ENCODE measurements around the gene PLXNA2. TPM values are rescaled to one million over a fixed set of nuclear protein-coding genes. Genes with fewer than 3 reads are reported as not detected.
A peak's percentile ranks its signal among the peaks of the same experiment; 100 is the strongest.

The PLXNA2 gene
- total and polyA plus RNA-seq, 2 donors, result 1.9 to 5.6 TPM

GRCh38 chr1:208103597-208104513, 140.3 kb downstream of the PLXNA2 start:
- H3K27me3 ChIP-seq (ENCODE audit: control insufficient read depth in 2 of 2, insufficient read depth in 1 of 2, low read length in 1 of 2), result no peaks in the 10 kb centered on the region
- no peak for DNase-seq (ENCODE audit: low read depth in 6 of 9, low spot score in 9 of 9)
- H3K27ac ChIP-seq (ENCODE audit: low read depth in 1 of 2, low read length in 1 of 2), result no peak overlapping the region
- H3K9me3 ChIP-seq (ENCODE audit: control insufficient read depth in 2 of 2, insufficient read depth in 1 of 2, low read length in 1 of 2), result peaks cover 0 to 3% of the 10 kb centered on the region in 2 donors
- H3K4me3 ChIP-seq (ENCODE audit: low read length in 2 of 2), result no peak overlapping the region
- H3K36me3 ChIP-seq (ENCODE audit: control insufficient read depth in 2 of 2, insufficient read depth in 2 of 2, low read length in 1 of 2), result no peaks in the 10 kb centered on the region
- WGBS, result 97% methylated on average over 7 of the region's 7 CpGs
- peaks cover 6 to 40% of the 10 kb centered on the region in 2 donors for H3K4me1 ChIP-seq (ENCODE audit: control insufficient read depth in 2 of 2, insufficient read depth in 2 of 2, low read length in 2 of 2)

GRCh38 chr1:208101661-208102431, 142.3 kb downstream of the PLXNA2 start:
- Histone ChIP-seq H3K36me3 (ENCODE audit: control insufficient read depth in 2 of 2, insufficient read depth in 2 of 2, low read length in 1 of 2) (no peaks in the 10 kb centered on the region), H3K27me3 (ENCODE audit: control insufficient read depth in 2 of 2, insufficient read depth in 1 of 2, low read length in 1 of 2) (no peaks in the 10 kb centered on the region), H3K4me3 (ENCODE audit: low read length in 2 of 2) (no peak overlapping the region), H3K4me1 (ENCODE audit: control insufficient read depth in 2 of 2, insufficient read depth in 2 of 2, low read length in 2 of 2) (peaks cover 6 to 36% of the 10 kb centered on the region in 2 donors), H3K9me3 (ENCODE audit: control insufficient read depth in 2 of 2, insufficient read depth in 1 of 2, low read length in 1 of 2) (peaks cover 0 to 3% of the 10 kb centered on the region in 2 donors), H3K27ac (ENCODE audit: low read depth in 1 of 2, low read length in 1 of 2) (no peak overlapping the region)
- WGBS, result 82% methylated on average over 11 of the region's 11 CpGs
- DNase-seq (ENCODE audit: low read depth in 6 of 9, low spot score in 9 of 9), result peak in 2 of 9 donors; percentile 24 to 41

- no peaks in the 10 kb centered on the region for H3K27me3 ChIP-seq (ENCODE audit: control insufficient read depth in 2 of 2, insufficient read depth in 1 of 2, low read length in 1 of 2)
- no peak for DNase-seq (ENCODE audit: low read depth in 6 of 9, low spot score in 9 of 9)
- no peak overlapping the region for H3K4me3 ChIP-seq (ENCODE audit: low read length in 2 of 2)
- no peak overlapping the region for H3K27ac ChIP-seq (ENCODE audit: low read depth in 1 of 2, low read length in 1 of 2)
- H3K4me1 ChIP-seq (ENCODE audit: control insufficient read depth in 2 of 2, insufficient read depth in 2 of 2, low read length in 2 of 2), result peaks cover 6 to 32% of the 10 kb centered on the region in 2 donors
- H3K36me3 ChIP-seq (ENCODE audit: control insufficient read depth in 2 of 2, insufficient read depth in 2 of 2, low read length in 1 of 2), result no peaks in the 10 kb centered on the region
- H3K9me3 ChIP-seq (ENCODE audit: control insufficient read depth in 2 of 2, insufficient read depth in 1 of 2, low read length in 1 of 2), result peaks cover 0 to 3% of the 10 kb centered on the region in 2 donors
- 97% methylated on average over 5 of the region's 5 CpGs for WGBS
Measured at GRCh38 chr1:208100906-208101305, 143.3 kb downstream of the PLXNA2 start.

GRCh38 chr1:208100106-208100505, 144.1 kb downstream of the PLXNA2 start:
- peaks cover 6 to 27% of the 10 kb centered on the region in 2 donors for H3K4me1 ChIP-seq (ENCODE audit: control insufficient read depth in 2 of 2, insufficient read depth in 2 of 2, low read length in 2 of 2)
- no peak for DNase-seq (ENCODE audit: low read depth in 6 of 9, low spot score in 9 of 9)
- no peaks in the 10 kb centered on the region for H3K27me3 ChIP-seq (ENCODE audit: control insufficient read depth in 2 of 2, insufficient read depth in 1 of 2, low read length in 1 of 2)
- H3K27ac ChIP-seq (ENCODE audit: low read depth in 1 of 2, low read length in 1 of 2), result no peak overlapping the region
- no peak overlapping the region for H3K4me3 ChIP-seq (ENCODE audit: low read length in 2 of 2)
- WGBS, result 73% methylated on average over 4 of the region's 4 CpGs
- H3K36me3 ChIP-seq (ENCODE audit: control insufficient read depth in 2 of 2, insufficient read depth in 2 of 2, low read length in 1 of 2), result no peaks in the 10 kb centered on the region
- H3K9me3 ChIP-seq (ENCODE audit: control insufficient read depth in 2 of 2, insufficient read depth in 1 of 2, low read length in 1 of 2), result no peaks in the 10 kb centered on the region

DNA sequence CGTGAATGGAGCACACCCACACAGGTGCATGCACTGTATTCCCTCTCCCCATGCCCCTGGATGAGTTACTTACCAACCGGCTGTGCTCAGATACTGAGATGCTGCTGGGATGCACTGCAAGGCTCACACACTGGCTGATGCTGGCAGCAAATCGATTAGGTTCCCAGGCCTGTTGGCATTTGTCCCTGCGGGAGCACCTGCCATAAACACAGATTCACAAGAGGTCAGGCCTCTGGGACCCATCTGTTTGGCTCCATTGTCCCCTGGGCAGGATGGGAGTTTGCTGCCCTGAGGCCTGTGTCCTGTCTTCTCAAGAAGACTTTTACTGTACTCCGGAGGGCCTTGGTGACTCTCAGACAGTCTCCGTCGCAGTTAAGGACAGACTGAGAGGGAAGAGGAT, 145.4 kb downstream of the PLXNA2 start:
- no peak for DNase-seq (ENCODE audit: low read depth in 6 of 9, low spot score in 9 of 9)
- WGBS, result 96% methylated on average over 7 of the region's 7 CpGs
- no peak overlapping the region for H3K4me3 ChIP-seq (ENCODE audit: low read length in 2 of 2)
- no peak overlapping the region for H3K27ac ChIP-seq (ENCODE audit: low read depth in 1 of 2, low read length in 1 of 2)
- no peaks in the 10 kb centered on the region for H3K9me3 ChIP-seq (ENCODE audit: control insufficient read depth in 2 of 2, insufficient read depth in 1 of 2, low read length in 1 of 2)
- no peaks in the 10 kb centered on the region for H3K27me3 ChIP-seq (ENCODE audit: control insufficient read depth in 2 of 2, insufficient read depth in 1 of 2, low read length in 1 of 2)
- no peaks in the 10 kb centered on the region for H3K36me3 ChIP-seq (ENCODE audit: control insufficient read depth in 2 of 2, insufficient read depth in 2 of 2, low read length in 1 of 2)
- peaks cover 6 to 28% of the 10 kb centered on the region in 2 donors for H3K4me1 ChIP-seq (ENCODE audit: control insufficient read depth in 2 of 2, insufficient read depth in 2 of 2, low read length in 2 of 2)

- Histone ChIP-seq H3K4me1 (ENCODE audit: control insufficient read depth in 2 of 2, insufficient read depth in 2 of 2, low read length in 2 of 2) (peaks cover 29 to 46% of the 10 kb centered on the region in 2 donors), H3K27ac (ENCODE audit: low read depth in 1 of 2, low read length in 1 of 2) (no peak overlapping the region), H3K4me3 (ENCODE audit: low read length in 2 of 2) (no peak overlapping the region), H3K27me3 (ENCODE audit: control insufficient read depth in 2 of 2, insufficient read depth in 1 of 2, low read length in 1 of 2) (no peaks in the 10 kb centered on the region), H3K9me3 (ENCODE audit: control insufficient read depth in 2 of 2, insufficient read depth in 1 of 2, low read length in 1 of 2) (peaks cover 0 to 4% of the 10 kb centered on the region in 2 donors), H3K36me3 (ENCODE audit: control insufficient read depth in 2 of 2, insufficient read depth in 2 of 2, low read length in 1 of 2) (no peaks in the 10 kb centered on the region)
- peak in 5 of 9 donors; percentile 55 to 78 (median 72) for DNase-seq (ENCODE audit: low read depth in 6 of 9, low spot score in 9 of 9)
- 49% methylated on average over 4 of the region's 4 CpGs for WGBS
Measured at GRCh38 chr1:208093754-208094719, 150.1 kb downstream of the PLXNA2 start.

DNA sequence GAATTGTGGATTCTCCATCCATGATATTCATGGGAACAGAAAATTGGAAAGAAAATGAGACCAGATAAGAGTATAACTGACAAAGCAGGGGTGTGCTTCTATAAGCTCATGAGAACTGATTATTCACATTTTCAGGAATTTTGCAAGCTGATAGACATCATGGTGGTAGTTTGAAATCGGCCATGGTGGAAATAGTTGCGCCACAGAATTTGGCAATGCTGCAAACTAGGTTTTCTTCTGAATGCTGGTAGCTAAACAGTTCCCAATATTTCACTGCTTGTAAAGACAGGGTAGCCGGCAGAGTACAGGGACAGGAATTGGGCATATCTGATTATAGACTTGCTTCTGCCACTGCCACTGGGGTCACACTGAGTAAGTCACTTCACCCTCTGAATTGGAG, 151.1 kb downstream of the PLXNA2 start:
- H3K9me3 ChIP-seq (ENCODE audit: control insufficient read depth in 2 of 2, insufficient read depth in 1 of 2, low read length in 1 of 2), result peaks cover 0 to 4% of the 10 kb centered on the region in 2 donors
- WGBS, result 98% methylated on average over 3 of the region's 3 CpGs
- peaks cover 36 to 56% of the 10 kb centered on the region in 2 donors for H3K4me1 ChIP-seq (ENCODE audit: control insufficient read depth in 2 of 2, insufficient read depth in 2 of 2, low read length in 2 of 2)
- no peaks in the 10 kb centered on the region for H3K36me3 ChIP-seq (ENCODE audit: control insufficient read depth in 2 of 2, insufficient read depth in 2 of 2, low read length in 1 of 2)
- H3K4me3 ChIP-seq (ENCODE audit: low read length in 2 of 2), result no peak overlapping the region
- H3K27me3 ChIP-seq (ENCODE audit: control insufficient read depth in 2 of 2, insufficient read depth in 1 of 2, low read length in 1 of 2), result no peaks in the 10 kb centered on the region
- H3K27ac ChIP-seq (ENCODE audit: low read depth in 1 of 2, low read length in 1 of 2), result no peak overlapping the region
- DNase-seq (ENCODE audit: low read depth in 6 of 9, low spot score in 9 of 9), result no peak

GRCh38 chr1:208090388-208091301, 153.5 kb downstream of the PLXNA2 start:
- DNase-seq (ENCODE audit: low read depth in 6 of 9, low spot score in 9 of 9), result peak in 6 of 9 donors; percentile 55 to 92 (median 78)
- H3K4me3 ChIP-seq (ENCODE audit: low read length in 2 of 2), result no peak overlapping the region

More at GRCh38 chr1:208090388-208091301, 153.5 kb downstream of the PLXNA2 start:
- 68% methylated on average over 9 of the region's 9 CpGs for WGBS
- Histone ChIP-seq H3K4me1 (ENCODE audit: control insufficient read depth in 2 of 2, insufficient read depth in 2 of 2, low read length in 2 of 2) (peaks cover 55 to 75% of the 10 kb centered on the region in 2 donors), H3K36me3 (ENCODE audit: control insufficient read depth in 2 of 2, insufficient read depth in 2 of 2, low read length in 1 of 2) (no peaks in the 10 kb centered on the region), H3K27ac (ENCODE audit: low read depth in 1 of 2, low read length in 1 of 2) (peak overlapping the region; percentile 81 to 96), H3K9me3 (ENCODE audit: control insufficient read depth in 2 of 2, insufficient read depth in 1 of 2, low read length in 1 of 2) (peaks cover 0 to 4% of the 10 kb centered on the region in 2 donors), H3K27me3 (ENCODE audit: control insufficient read depth in 2 of 2, insufficient read depth in 1 of 2, low read length in 1 of 2) (no peaks in the 10 kb centered on the region)
